ENCODE results near the gene TMEM139.

TMEM139 gene
- total RNA-seq: 0 to 0.72 (median 0.36) reads per million in 4 experiments

DNA sequence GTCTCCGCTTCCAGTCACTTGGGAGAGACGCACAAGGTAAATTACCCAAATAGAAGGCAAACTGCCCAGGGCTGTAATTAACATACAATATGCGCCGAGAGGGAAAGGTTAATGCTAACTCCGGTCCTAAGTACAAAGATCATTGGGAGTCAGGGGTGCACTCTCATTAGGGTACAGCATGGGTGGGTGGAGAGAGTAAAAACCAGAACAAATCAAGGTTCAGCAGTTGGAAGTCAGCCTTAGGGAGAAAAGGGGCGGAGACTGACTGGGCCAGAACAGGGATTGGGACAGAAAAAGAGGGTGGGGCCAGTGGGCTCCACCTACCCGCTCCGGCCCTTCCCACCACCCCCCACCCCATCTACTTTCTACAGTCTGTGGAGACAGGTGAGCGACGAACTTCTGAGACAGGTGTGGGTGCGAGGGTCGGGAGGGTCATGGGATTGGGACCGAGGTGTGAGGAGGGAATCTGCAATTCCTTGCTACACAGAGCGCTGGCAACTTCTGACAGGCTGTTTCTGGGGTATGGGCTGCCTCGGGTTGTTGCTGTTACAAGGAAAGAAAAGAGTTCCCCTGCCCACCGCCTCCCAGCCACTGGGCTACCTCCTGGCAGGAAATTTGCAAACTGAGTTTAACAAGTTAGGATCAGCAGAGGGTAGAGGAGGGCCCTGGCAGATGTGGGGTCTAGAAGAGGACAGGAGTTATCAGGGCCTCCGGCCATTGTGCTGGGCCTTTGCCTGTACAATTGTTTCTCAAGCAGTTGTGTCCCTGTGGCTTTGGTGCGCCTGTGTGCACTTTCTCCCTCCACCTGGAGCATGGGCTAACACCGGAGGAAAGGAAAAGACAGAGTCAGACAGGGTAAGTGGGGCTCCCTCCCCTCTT is at the start of gene TMEM139:
Gene TMEM139, plus strand, starts transcription at position 368 of the 879 bp plus-strand sequence. CDS start 1,000 bp downstream, outside the sequence.
- no peak for DNase-seq

GRCh38 chr7:143235561-143235960 is 49.2 kb upstream of the TMEM139 start:
- no peak for DNase-seq

DNA sequence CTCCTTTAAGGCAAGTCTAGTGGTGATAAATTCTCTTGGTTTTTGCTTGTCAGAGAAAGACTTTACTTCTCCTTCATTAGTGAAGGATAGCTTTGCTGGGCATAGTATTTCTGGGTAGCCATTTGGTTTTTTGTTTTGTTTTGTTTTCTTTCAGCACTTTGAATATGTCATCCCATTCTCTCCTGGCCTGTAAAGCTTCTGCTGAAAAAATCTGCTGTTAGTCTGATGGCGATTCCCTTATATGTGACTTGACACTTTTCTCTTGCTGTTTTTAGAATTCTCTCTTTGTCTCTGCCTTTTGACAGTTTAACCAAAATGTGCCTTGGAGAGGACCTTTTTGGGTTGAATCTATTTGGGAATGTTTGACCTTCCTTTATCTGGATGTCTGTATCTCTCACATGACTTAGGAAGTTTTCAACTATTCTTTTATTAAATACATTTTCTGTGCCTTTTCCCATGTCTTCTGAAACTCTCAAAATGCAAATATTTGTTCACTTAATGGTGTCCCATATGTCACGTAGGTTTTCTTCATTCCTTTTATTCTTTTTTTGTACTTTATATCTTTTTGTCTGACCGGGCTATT is 48.3 kb upstream of the TMEM139 start:
- no peak for DNase-seq

- DNase-seq: no peak
Measured at GRCh38 chr7:143237366-143237765, 47.4 kb upstream of the TMEM139 start.

DNA sequence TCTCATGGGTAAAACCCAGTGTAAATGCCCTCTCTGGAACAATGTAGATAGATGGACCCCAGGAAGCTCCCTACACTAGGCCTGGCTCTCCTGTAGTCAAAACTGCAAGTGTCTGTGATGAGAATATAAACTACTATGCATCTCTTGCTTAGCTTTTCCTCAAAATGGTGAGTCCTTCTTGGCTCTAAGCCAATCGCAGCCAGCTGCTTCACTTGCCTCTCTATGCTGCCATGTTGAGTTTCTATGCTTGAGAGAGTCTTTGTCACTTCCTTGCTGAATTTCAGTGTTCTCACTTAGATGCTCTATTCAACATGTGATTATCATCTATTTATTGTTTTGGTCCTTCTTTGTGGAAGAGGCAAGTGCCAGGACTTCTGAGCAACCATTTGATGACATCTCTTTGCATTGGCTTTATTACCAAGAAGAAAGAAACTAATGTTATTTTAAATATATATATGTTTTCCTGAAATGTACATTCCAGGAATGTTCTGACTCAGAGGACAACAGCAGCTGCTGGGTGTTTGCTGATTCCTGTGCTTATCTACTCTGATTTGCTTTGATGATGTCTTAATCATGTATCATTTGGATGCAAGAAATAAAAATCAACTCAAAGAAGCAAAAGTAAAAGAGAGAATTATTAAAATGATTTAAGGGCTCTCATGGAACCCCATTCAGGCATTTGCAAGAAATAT is 46.3 kb upstream of the TMEM139 start:
- DNase-seq: no peak

GRCh38 chr7:143239813-143240212 is 44.9 kb upstream of the TMEM139 start:
- DNase-seq: no peak

DNA sequence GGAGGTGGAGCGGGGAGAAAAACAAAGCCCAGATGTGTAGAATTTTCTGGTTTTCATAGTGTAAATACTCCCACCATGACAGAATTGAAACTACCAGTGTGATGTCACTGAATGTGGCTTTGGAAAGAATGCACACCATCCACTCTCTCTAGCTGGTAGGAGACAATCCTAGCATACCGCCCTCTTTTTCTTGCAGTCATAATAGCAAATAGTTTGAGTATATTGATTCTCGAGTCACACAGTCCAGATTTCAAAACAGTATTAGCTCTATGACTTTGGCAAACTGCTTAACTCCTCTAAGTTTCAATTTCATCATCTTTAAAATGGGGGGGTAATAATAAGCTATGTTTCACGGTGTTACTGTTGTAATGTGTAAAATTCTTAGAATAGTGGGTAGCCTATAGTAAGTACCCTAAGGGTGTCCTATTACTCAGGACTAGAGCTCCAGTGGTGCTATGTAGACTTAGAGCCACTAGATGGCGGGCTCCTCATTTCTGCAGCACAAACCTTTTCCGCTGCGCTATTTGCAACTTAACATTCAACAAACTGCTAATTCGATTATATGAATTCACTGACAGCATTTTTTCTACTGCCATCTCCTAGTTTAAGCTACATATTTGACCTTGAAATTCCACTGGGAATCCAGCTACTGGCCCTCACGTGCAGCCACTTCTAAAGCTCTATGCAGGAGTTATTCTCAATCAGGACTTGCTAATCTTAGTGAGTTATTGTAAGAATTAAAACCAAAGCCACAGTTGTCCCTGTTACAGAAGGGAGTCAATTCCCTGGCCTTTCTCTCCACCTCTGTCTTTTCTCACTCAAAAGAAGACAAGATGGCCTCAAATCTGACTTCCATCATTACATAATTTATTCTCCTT is 44.2 kb upstream of the TMEM139 start:
- peak; percentile 44 for DNase-seq

GRCh38 chr7:143242306-143242705 is 42.5 kb upstream of the TMEM139 start:
- DNase-seq: no peak

GRCh38 chr7:143243111-143243510 is 41.6 kb upstream of the TMEM139 start:
- no peak for DNase-seq

GRCh38 chr7:143243614-143244013 is 41.1 kb upstream of the TMEM139 start:
- DNase-seq: no peak

GRCh38 chr7:143244321-143244720 is 40.4 kb upstream of the TMEM139 start:
- DNase-seq: no peak

DNA sequence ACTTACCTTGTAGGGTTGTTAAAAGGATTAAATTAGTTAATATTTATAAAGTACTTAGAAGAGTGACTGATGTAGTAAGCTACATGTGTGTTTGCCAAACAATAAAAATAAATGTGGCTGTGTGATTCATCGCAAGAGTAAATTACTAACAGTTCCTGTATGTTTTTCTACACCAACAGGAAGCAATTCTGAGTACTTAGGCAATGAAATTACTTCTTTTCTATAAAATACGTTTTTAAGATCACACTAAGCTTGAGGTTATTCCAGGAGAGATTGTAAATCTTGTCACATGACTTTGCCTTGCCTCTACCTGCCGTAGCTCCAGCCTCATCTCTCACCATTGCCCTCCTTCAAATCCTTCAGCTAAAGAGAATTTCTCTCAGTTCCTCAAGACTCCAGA is 39.6 kb upstream of the TMEM139 start:
- DNase-seq: no peak

- no peak for DNase-seq
Measured at GRCh38 chr7:143247372-143247771, 37.4 kb upstream of the TMEM139 start.

DNA sequence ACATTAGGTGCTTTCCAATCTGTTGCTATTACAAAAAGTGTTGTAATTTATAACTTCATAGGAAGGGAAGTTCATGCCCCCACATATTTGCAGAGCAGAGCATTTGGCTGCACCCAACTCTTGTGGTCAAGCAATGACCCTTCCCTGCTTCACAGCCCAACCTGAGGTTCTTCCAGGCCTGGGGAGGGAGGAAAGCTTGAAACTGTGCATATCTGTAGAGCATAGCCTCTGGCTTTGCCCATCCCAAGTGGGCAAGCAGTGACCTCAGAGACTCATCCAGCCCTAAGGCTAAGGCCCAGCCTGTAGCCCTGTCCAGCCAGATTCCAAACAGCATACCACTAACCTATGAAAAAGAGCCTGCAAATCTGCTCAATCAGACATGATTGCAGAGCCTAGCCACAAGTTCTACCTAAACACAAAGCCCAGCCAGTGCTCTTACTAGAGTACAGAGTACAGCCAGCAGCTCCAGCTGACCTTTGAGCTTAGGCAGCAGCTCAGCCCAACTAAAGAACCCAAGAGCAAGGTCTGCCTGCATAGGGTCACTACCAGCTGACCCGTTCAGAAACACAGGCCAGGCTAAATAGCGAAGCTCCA is 35.9 kb upstream of the TMEM139 start:
- no peak for DNase-seq

DNA sequence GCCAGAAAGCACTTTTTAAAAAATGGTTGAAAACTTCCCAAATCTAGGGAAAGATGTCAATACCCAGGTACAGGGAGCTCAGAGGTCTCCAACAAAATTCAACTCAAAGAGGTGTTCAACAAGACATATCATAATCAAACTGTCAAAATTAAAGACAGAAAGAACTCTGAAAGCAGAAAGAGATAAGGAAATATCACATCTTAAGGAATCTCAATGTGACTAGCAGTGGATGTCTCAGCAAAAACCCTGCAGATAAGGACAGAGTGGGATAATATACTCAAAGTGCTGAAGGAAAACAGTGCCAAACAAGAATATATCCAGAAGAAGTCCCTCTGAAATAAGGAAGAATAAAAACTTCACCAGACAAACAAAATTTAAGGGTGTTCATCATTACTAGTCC is 34.6 kb upstream of the TMEM139 start:
- DNase-seq: no peak

GRCh38 chr7:143250822-143251221 is 33.9 kb upstream of the TMEM139 start:
- no peak for DNase-seq

GRCh38 chr7:143252006-143252405 is 32.8 kb upstream of the TMEM139 start:
- DNase-seq: no peak

DNA sequence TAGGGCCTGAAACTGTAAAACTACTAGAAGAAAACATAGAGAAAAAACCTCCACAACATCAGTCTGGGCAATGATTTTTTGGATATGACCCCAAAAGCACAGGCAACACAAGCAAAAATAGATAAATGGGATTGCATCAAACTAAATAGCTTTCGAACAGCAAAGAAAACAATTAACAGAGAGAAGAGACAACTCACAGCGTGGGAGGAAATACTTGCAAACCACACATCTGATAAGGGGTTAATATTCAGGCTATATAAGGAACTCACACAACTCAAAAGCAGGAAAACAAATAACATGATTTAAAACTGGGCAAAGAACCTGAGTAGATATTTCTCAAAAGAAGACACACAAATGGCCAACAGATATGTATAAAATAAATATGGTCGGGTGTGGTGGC is 29.2 kb upstream of the TMEM139 start:
- DNase-seq: no peak

GRCh38 chr7:143256325-143256724 is 28.4 kb upstream of the TMEM139 start:
- DNase-seq: no peak

DNA sequence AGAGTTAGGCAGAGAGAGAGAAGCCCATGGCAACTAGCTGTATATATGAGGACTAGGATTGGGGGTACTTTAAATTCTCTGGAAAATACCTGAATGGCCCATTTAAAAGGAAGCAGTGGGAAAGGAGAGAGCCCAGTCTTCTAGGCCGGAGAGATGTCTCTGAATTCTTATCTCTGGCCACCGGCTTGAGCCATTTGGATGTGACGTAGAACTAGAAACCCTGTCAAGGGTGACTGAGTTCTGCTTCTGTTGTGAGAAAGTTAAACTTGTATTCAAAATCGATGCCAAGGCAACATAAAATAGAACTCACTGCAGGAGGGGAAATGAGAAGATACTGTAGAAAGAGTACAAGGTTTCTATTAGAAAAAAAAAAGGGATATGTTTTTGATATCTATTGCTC is 27.8 kb upstream of the TMEM139 start:
- no peak for DNase-seq

DNA sequence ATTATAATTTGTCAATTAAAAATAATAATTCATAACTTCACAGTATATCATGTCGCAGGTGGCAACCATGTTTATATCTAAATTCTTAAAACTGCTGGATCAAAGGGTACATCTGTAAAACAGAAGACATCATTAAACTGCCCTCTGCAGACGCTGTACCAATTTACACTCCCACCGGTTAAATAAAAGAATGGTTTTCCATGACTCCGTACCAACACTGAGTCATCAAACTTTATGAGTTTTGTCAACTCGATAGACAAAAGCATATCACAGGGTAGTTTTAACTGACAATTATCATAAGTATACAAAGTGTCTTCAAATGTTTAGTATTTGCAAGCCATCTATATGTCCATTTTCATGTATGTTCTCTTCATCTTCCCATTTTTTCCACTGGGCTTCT is 27.3 kb upstream of the TMEM139 start:
- DNase-seq: no peak

DNA sequence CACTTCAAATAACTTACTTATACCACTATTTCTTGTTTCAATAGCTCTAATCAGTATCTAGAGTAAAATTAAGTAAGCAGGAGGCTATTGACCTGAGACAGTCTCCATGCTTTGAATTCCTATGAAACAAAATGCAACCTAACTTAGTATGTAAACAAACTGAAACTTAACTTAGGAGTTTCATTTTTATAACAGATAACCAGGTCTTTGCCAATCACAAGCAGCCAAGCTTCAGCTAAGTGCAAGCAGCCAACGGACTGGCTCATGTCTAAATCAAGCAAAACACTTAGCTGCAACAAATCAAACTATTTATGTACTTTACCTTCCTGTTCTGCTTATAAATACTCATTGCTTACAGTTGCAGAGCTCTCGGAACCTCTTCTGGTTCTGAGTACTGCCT is 25.9 kb upstream of the TMEM139 start:
- no peak for DNase-seq
